Activated CD4-positive, CD25-positive, alpha-beta regulatory T cell treated with anti-CD3 and anti-CD28 coated beads, Interleukin-2, amount 50 U/mL, for 24 hours (primary cell): ENCODE measurements around the gene HPCAL1.

Source experiments
- ATAC-seq, 2 donors: fragments of 150-1000 bp; cut with Tn5 transposase; one replicate each; pipeline ENCODE4 v1.10.0; 2021; ENCODE audit warnings: mild to moderate bottlenecking in 1 of 2, moderate library complexity in 1 of 2

Gene HPCAL1

GRCh38 chr2:10269711-10270610 lies 32.7 kb upstream of the HPCAL1 start:
- ATAC-seq = peak in 1 of 2 donors; percentile 27

DNA sequence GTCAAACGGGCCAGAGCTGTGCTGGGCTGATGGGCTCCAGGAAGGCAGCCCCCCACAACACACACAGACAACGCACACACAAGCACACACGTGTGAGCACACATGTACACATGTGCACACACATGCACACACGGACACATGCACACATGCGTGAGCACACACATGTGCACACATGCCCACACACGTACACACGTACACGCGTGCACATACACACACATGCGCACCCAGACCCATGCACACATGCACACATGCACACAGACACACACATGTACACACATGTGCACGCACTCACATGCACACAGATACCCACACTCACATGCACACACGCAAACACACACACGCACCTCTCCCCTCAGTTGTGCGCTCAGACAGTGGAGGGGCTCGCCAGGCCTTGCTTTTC lies 31.2 kb upstream of the HPCAL1 start:
- ATAC-seq = no peak

DNA sequence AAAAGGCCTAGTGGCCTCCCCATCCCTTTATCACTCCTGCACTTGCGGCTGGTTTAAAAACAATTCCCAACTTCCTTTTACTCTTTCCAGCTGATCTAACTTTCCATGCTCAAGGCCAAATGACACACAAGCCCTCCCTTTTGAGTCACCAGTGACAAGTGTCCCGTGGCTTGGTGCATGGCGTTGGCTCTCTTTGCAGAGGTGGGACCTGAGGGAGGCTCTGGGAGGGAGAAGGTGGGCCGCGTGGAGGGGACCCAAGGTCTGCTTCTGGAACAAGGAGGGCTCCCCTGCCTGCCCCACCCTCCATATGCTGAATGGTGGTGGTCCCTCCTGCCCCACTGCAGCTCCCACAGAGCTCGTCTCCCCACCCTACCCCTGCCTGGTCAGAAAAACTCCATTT lies 30.8 kb upstream of the HPCAL1 start:
- ATAC-seq = no peak

GRCh38 chr2:10272464-10272863 lies 30.2 kb upstream of the HPCAL1 start:
- ATAC-seq = no peak

DNA sequence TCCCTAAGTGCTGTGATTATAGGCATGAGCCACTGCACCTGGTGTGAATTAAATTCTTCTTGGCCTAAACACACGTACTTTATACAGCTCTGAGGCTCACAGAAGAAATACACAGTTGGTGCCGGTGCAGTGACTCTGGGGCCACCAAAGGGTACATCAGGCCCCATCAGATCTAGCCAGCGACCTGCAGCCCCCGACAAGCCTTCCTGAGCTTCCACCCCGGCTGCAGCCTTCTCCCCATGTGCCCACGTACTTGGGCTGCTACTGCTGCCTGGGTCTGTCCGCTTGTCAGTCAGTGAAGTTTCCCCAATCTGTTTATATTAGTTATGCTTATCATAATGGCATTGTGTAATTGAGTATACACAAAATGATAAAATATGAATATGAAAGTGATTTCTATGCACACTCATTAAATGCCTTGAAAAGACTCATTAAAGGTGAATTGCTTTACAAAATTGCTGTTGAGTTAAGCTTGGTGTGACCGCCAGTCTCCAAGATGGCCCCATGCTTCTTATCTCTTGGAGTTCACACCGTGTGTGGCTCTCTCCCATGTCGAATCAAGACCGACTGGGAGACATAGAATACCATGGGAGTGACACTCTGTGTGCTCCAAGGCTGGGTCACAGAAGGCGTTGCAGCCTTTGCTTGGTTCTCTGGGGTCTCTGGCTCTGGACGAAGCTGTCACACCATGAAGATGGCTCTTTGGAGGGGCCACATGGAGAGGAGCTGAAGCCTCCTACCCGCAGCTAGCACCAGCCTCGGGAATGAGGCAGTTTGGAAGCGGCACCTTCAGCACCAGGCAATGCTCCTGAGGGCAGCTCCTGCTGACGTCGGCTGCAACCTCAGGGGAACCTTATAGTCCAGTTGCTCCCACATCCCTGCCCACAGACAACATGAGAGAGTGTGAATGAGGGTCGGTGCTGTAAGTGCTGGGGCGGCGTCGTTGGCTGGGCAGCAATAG lies 29.2 kb upstream of the HPCAL1 start:
- ATAC-seq = no peak

DNA sequence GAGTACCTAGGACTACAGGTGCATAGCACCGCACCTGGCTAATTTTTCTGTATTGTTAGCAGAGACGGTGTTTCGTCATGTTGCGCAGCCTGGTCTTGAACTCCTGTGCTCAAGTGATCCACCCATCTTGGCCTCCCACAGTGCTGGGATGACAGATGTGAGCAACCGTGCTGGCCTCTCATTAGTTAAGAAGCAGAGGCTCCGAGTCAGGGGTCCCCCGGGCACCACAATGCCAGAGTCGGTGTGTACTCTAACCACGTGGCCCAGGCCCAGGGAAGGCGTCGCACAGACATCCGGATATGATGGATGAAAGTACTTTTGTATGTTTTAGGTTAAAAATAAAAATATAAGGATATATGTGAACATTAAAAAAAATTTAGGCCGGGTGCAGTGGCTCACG lies 28.3 kb upstream of the HPCAL1 start:
- ATAC-seq = no peak

- no peak for ATAC-seq
These were observed 27.5 kb upstream of the HPCAL1 start for GRCh38 chr2:10274983-10275802.

DNA sequence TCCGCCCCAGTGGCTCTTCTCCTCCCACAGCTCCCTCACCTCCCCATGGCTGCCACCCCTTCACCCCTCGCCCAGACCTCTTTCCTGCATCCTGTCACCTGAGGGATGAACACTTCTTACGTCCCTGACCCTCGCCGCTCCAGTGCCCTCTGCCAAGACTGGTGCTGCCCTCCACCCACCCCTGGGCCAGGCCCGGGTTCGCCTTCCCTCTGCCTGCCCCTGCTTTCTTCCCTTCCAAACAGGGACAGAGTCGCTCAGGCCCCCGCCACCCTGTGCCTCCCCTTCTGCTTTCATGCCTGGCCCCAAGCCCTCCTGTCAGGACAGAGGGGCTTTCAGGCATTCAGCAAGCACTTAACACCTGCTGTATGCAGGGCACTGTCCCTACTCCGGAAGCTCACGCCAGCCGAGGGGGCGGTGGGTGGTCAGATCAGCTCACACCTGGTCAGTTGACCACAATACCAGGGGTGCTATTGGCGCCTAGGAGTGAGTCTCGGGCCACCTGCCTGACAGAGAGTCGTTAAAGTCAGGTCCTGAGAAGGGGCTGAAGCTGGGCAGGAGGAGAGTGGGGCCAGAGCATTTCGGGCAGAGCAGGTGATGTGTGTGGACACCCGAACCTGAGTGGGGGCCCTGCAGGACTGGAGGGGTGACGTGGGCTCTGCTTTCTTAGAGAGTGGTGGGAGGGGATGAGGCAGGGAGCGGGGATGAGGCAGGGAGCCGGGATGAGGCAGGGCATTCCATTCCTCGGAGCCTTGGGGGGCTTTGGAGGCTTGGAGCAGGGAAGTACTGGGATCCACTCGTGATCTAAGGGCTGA lies 26.0 kb upstream of the HPCAL1 start:
- no peak for ATAC-seq

DNA sequence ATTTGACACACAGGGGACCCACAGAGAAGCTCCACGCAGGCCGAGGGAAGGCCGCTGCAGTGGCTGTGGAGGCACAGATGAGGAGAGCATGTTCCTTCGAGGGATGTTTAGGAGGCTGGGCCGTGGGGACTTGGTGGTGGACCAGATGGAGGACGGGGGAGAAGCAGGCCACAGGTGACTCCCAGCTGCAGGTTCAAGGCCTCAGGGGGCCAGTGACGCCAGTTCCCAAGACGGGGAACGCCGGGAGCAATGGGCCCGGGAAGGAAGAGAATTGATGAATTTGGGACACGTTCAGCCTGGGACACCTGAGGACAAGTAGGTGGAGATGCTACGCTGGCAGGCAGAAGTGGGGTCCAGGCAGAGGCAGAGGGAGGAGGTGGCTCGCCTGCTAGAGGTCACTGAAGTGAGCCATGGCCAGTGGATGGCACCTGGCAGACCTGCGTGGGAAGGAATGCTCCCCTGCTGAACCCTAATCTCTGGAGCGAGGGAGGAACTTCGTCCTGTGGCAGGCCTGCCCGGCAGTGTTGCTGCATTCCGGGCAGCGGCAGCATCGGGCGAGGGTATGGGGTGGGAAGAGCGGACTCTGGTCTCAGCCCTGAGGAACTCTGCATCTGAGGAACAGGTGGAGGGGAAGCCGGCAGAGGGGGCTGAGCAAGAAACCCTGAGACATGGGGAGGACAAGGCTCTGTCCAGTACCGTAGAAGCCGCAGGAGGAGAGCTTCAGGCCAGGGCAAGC lies 25.2 kb upstream of the HPCAL1 start:
- ATAC-seq = no peak

DNA sequence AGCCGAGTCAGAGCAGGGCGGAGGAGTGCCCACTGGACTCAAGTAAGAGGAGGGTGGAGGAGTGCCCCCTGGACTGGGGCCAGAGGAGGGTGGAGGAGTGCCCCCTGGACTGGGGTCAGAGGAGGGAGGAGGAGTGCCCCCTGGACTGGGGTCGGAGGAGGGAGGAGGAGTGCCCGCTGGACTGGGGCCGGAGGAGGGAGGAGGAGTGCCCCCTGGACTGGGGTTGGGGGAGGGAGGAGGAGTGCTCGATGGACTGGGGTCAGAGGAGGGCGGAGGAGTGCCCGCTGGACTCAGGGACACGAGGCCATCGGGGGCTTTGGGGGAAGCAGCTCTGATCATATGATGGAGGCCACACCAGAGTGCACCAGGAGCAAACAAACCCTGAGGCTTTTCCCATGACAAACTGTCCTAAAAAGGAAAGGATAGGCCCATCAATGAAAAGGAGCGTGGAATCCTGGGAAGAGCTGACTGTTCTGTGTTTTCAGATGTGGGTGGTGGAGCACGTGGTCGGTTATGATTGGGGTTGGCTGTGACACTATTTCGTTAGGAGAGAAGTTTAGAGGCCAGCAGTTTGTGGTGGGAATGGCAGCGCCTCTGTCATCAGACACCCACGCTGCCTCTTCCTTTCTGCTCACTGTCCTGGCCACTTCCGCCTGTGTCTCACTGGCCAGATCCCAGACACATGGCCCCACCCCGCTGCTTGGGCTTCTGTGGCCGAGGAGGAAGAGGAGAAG lies 24.5 kb upstream of the HPCAL1 start:
- ATAC-seq = no peak

GRCh38 chr2:10278763-10279471 lies 23.8 kb upstream of the HPCAL1 start:
- no peak for ATAC-seq

GRCh38 chr2:10279472-10279870 lies 23.2 kb upstream of the HPCAL1 start:
- no peak for ATAC-seq

GRCh38 chr2:10279946-10280463 lies 22.7 kb upstream of the HPCAL1 start:
- no peak for ATAC-seq

DNA sequence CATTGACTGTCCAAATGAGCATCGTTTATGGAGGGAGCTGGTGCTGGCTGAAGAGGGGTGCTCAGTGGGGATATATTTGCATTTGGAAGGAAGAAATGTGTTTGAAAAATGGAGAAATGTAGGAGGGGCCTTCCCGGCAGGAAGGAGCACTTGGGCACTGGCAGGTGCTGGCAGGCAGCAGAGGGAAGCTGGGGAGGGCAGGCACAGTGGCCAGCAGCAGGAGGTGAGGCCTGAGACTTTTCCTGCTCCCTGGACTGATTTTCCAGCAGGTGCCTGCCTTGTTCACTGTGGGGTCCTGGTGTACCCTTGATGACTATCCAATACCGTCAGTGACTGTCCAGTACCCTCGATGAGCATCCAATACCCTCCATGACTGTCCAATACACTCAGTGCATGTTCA lies 20.8 kb upstream of the HPCAL1 start:
- ATAC-seq = no peak

GRCh38 chr2:10282611-10283105 lies 20.0 kb upstream of the HPCAL1 start:
- ATAC-seq = no peak

- no peak for ATAC-seq
These were observed 19.3 kb upstream of the HPCAL1 start for GRCh38 chr2:10283106-10284062.

DNA sequence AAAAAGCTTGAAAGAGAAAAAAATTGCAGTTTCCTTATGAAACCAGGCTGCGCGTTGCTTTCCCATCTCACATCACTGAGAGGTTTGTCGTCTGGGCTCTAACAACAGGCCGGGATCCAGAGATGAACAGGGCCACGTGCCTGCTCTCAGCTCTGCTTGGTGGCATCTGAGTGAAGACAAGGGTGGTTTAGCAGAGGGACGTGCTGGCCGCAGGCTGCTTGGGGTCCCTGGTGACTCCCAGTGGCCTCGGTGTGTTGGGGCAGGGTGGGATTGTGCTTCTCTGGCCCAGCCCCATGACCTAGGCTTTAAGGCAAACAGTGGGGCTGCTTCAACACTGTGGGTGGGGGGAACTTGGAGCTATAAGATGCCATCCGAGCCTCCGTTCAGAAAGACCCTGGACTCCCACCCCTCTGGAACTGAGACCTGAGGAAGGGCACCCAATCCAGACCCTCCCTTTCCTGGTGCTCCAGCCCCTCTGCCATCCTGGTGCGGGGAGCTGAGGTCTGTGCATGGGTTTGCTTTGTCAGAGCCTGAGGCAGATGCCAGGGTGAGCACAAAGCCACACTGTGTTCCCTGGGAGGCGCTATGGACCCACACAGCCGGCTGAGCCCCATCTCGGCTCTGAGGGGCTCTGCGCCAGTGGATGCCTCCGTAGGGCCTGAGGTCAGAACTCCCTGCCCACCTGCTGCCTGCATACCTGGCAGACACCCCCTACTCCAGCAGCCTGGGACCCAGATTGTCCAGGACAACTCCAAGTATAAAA lies 18.4 kb upstream of the HPCAL1 start:
- ATAC-seq = no peak
